HG03135 (cell line): ENCODE data around the gene TIMP2.
"Not testable (repeated sequence)": the region's sequence is repeated elsewhere in the genome, so short reads cannot be mapped to it uniquely, and the experiment has no call there.

ENCODE experiments used
- ATAC-seq: cut with Tn5 transposase; IDR thresholded peaks from one replicate; pipeline ENCODE4 v1.9.1; 2021; ENCODE audit warnings: mild to moderate bottlenecking, moderate library complexity; ENCODE audit not compliant: unreplicated experiment

TIMP2 gene

GRCh38 chr17:78910497-78911284, 14.5 kb downstream of the TIMP2 start:
- no peak for ATAC-seq

- no peak for ATAC-seq
These were observed 16.8 kb downstream of the TIMP2 start for GRCh38 chr17:78908426-78908825.

GRCh38 chr17:78905541-78905940, 19.6 kb downstream of the TIMP2 start:
- ATAC-seq: no peak

GRCh38 chr17:78905116-78905515, 20.1 kb downstream of the TIMP2 start:
- ATAC-seq: no peak

- ATAC-seq: no peak
These were observed 20.8 kb downstream of the TIMP2 start for GRCh38 chr17:78904371-78904770.

DNA sequence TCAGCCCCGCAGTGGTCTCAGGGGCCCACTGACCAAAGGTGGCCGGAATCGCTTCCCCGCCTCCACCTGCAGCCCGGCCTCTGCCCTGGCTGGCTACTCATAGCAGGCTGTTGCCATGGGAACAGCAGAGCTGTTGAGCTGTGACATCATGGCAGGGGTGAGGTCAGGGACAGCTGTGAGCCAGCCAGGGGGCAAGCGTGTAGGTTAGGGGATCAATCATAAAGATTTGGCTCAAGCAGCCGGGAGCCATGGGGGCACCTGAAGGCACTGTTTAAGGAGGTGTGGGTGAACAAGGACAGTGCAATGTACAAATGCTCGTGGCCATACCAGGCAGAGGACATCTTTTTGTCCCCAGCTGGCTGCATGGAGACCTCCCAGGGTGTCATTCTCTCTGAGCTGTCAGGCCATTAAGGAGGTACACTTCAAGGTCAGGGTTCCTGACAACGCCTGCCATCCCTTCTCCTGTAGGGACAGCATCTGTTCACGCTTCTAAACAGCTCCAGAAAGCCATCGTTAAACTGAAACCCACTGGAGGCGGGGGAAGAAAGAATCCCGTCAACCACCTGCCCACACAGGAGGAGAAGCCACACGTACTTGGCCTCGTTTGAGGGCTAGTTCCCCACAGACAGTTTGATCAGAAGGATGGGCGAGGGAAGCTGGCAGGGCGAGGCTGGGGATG, 21.9 kb downstream of the TIMP2 start, which contains the start of gene CEP295NL:
Gene CEP295NL, minus strand, starts transcription at position 101 of the 679 bp plus-strand sequence. CDS start 1,373 bp downstream, outside the sequence.
- ATAC-seq: no peak

DNA sequence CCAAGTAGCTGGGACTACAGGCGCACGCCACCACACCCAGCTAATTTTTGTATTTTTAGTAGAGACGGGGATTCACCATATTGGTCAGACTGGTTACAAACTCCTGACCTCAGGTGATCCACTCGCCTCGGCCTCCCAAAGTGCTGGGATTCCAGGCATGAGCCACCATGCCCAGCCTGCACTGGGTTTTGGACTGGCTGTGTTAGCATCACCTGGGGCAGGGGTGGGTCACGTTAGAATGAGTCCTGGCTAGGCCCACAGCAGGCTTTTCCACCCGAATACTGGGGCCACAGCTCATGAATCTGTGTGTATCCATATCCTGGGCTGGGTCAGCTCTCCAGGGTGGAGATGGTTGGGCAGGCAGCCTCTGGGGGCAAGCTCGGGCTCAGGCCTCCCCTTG, 23.0 kb downstream of the TIMP2 start:
- not testable (repeated sequence) for ATAC-seq

DNA sequence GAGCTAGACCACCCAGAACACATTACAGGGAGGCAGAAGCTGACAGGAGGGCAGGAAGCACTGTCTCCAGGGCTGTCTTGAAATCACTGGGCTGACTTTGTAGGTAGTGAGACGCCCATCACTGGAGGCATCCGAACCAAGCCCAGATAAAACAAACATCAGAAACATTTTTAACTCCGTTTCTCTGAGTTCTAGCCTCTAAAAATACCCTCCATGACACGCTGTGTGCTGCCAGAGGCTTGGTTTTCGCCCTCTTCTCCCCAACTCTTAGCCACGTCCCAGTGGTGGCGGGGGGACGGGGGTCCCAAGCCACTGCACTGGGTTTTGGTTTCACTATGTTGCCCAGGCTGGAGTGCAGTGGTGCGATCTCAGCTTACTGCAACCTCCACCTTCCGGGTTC, 23.4 kb downstream of the TIMP2 start:
- ATAC-seq: no peak

DNA sequence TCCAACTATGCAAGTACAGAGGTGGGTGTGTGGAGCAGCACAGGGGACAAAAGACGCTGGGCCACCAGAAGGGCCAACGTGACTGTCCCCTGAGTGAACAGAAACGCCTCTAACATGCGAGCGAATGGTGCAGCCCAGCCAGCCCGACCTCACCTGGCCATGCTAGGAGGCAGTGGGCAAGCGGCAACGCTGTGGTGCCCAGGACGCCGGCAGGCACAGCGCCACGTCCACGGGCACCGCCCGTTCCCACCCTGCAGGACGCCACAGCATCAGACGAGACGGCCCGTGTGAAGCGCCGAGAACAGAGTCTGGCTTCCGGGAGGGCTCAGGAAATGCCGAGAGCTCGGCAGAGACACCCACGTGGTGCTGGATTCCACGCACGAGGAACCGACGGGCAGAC, 24.4 kb downstream of the TIMP2 start:
- no peak for ATAC-seq

- no peak for ATAC-seq
These were observed 25.6 kb downstream of the TIMP2 start for GRCh38 chr17:78899361-78900260.

DNA sequence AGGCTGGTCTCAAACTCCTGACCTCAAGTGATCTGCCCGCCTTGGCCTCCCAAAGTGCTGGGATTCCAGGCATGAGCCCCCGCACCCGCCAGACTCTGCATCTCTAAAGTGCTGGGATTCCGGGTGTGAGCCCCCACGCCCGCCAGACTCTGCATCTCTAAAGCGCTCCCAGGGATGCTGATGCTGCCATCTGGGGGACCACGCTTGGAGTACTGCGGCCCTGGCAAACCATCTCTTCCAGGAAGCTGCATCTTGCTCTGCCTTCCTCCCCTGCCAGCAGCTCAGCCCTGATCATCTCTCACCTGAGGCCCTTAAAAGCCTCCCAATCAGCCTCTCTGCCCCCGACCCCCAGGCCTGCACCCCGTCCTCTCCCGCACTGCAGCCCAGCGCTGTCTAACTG, 26.2 kb downstream of the TIMP2 start:
- no peak for ATAC-seq

DNA sequence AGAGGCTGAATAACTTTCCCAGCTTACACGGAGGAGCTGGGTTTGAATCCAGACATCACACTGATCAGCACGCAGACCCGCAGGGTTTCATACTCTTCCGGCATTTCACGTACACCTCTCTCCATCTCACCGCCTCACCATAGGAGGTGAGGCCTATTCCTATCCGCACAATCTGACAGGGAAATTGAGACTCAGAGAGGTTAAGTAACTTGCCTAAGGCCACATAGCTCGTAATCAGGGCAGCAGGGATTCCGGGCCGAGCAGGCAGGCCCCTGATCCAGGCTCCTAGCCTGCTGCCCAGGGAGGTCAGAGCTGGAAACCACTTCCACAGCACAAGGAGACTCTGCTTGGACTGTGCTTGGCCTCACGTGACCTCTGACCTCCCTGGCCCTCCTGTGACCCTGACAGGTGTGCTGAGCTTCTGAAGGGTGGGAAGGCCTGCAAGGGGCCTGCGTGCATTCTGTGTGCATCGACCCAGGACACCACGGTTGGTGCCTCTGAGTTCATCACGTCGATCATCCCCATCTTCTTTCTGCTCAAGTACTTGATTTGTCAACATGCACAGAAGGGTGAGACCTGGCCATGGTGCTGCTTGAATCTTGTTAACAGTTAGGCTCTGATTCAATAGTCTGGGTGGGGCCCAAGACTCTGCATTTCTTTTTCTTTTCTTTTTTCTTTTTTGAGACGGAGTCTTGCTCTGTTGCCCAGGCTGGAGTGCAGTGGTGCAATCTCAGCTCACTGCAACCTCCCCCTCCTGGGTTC, 26.9 kb downstream of the TIMP2 start:
- no peak for ATAC-seq

DNA sequence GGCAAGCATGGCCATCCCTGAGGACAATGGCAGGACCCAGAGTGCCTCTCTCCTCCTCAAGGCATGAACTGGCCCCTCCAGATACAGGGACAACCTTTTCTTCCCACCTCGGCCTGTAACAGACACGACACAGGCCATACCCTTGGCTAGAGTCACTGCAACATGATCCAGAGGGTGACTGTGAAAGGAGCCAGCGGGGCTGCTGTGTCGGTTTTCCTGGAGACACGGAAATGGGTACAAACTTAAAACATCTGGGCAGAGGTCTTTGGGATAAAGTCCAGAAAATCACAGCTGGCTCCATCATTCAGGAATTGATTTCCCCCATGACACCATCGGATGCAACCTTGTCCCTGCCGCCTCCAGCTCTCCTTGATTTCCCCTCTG, 27.5 kb downstream of the TIMP2 start:
- ATAC-seq: no peak

- ATAC-seq: no peak
These were observed 28.1 kb downstream of the TIMP2 start for GRCh38 chr17:78896834-78897663.

DNA sequence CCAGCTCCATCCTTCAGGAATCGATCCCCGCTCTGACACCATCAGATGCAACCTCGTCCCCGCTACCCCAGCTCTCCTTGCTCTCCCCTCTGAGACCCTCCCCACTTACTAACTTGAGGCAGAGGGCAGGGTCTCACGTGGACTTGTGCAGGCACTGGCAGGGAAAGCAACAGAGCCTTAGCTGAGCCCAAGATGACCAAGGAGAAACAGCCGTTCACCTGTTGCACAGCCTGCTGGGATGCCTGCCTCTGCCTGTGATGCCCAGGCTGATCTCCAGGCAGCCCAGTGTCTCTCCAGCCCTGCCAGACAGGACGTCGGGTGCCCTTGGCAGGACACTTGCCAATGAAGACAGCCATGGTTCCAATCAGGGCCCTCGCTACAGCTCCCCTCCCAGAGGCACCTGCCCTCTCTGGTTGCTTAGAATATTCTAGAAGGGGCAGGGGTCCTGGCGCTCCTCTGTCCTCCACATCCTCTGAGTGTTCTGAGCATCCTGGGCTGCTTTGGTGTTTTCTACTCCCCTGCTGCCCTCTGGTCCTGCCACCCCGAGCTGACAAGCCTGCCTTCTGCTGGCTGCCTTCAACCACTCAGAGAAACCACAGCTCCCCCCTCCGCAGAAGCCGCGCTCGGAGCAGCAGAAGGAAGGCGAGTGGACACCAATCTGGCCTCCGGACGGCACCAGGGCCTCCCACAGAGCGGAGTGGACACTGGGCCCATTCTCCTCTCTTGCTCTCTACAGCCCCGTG, 28.9 kb downstream of the TIMP2 start:
- no peak for ATAC-seq

- ATAC-seq: no peak
These were observed 29.9 kb downstream of the TIMP2 start for GRCh38 chr17:78895322-78895721.

DNA sequence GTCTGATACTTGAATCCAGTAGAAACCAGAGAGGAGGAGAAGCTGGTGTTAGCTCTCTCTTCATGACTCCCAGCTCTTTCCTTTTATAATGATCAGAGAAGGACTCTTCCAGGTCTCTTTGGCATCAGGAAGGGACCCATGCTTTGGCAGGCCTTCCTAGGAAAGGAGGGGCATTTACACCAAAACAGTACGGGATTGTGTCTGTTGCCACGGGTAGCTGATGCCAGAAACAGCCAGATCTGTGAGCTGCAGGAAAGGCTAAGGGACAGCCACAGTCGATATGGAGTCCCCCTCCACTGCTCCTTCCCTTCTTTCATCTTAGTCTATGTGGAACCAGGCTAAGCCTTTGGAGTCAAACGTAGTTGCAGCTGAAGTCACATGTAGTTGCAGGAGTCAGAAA, 31.5 kb downstream of the TIMP2 start:
- ATAC-seq: no peak

GRCh38 chr17:78892936-78893379, 32.2 kb downstream of the TIMP2 start:
- ATAC-seq: no peak

- no peak for ATAC-seq
These were observed 32.7 kb downstream of the TIMP2 start for GRCh38 chr17:78892520-78892919.
